K562 (cell line): ENCODE data around the gene CBFA2T2. TPM values are rescaled to one million over a fixed set of nuclear protein-coding genes. Genes with fewer than 3 reads are reported as not detected.

Experiments
- ATAC-seq: fragments of 200-7000 bp; cut with Tn5 transposase; 3 replicates; pipeline ENCODE4 v1.9.1; 2020; ENCODE audit warnings: moderate library complexity
- BruUV-seq: library from RNA; stranded (reverse); fragments of 400-500 nt; replicated peaks from 2 replicates; lab custom pipeline; 2021; lab: Mats Ljungman, UMichigan
- CTCF ChIA-PET: fragments of 300-600 bp; formaldehyde crosslinking; extraction: SDS; loops from one replicate; lab custom pipeline; 2021; ENCODE audit warnings: low intra/inter-chr PET ratio; lab: Yijun Ruan, JAX
- POLR2A ChIA-PET: fragments of 300-600, 350-650 bp; sonication (Branson Sonifier 250); formaldehyde crosslinking; extraction: SDS; loops from one replicate; lab custom pipeline; 2021; ENCODE audit warnings: antibody characterized with exemption, inconsistent platforms; lab: Yijun Ruan, JAX
- DNase-seq, 4 experiments: peaks; one replicate each; pipeline versions ENCODE4 v3.0.0 to v3.0.0-alpha.2; 2011 to 2018; ENCODE audit warnings: low spot score in 3 of 4, mixed read lengths in 3 of 4; ENCODE audit errors: extremely low read depth in 1 of 4
- FAIRE-seq: peaks from 2 replicates; lab custom pipeline; 2011; peaks lifted over from hg19 to GRCh38; lab: Jason Lieb, UNC
- H2AFZ ChIP-seq: 2 replicates; pipeline ENCODE4 v1.6.0; 2011; ENCODE audit warnings: low read depth, low read length, control low read depth, inconsistent platforms
- H3K27ac ChIP-seq: fragments of 200-600 bp; 3 replicates; pipeline ENCODE4 v1.8.0; 2011; ENCODE audit warnings: low read depth, mild to moderate bottlenecking, control low read depth, inconsistent platforms, low read length, moderate library complexity, mixed read lengths; ENCODE audit errors: extremely low read depth
- H3K27me3 ChIP-seq, 2 experiments: fragments of 300-600 bp in 1 of 2; 2 replicates in 1 of 2; 3 replicates in 1 of 2; pipeline versions ENCODE4 v1.6.0 to v1.8.0; 2011; ENCODE audit warnings: inconsistent platforms in 2 of 2, low read length in 2 of 2, mild to moderate bottlenecking in 1 of 2, mixed read lengths in 1 of 2, moderate library complexity in 1 of 2; ENCODE audit not compliant: control insufficient read depth in 2 of 2, insufficient read depth in 2 of 2
- H3K36me3 ChIP-seq: fragments of 300-600 bp; 3 replicates; pipeline ENCODE4 v1.8.0; 2011; ENCODE audit warnings: mild to moderate bottlenecking, low read length, inconsistent platforms; ENCODE audit not compliant: control insufficient read depth, insufficient read depth
- H3K4me1 ChIP-seq, 2 experiments: fragments of 200-600 bp in 1 of 2; replicated peaks in 1 of 2; 2 replicates in 1 of 2; 3 replicates in 1 of 2; pipeline versions ENCODE4 v1.5.1 to v1.8.0; 2011; ENCODE audit warnings: inconsistent platforms in 2 of 2, low read length in 2 of 2, mild to moderate bottlenecking in 1 of 2, mixed read lengths in 1 of 2, moderate library complexity in 1 of 2; ENCODE audit not compliant: control insufficient read depth in 2 of 2, insufficient read depth in 2 of 2
- H3K4me2 ChIP-seq: 2 replicates; pipeline ENCODE4 v1.6.1; 2011; ENCODE audit warnings: low read length, control low read depth, inconsistent platforms, mixed read lengths; ENCODE audit not compliant: insufficient read depth
- H3K4me3 ChIP-seq: fragments of 200-600 bp; sonication (generic), shearing (Covaris generic); 2 replicates; pipeline ENCODE4 v1.5.1; 2016; ENCODE audit warnings: control low read depth, inconsistent platforms
- H3K79me2 ChIP-seq: fragments of 200-600 bp; 3 replicates; pipeline ENCODE4 v1.8.0; 2011; ENCODE audit warnings: low read length, inconsistent platforms; ENCODE audit not compliant: control insufficient read depth, insufficient read depth
- H3K9ac ChIP-seq, 2 experiments: 2 replicates each; pipeline versions ENCODE4 v1.6.0 to v1.6.1; 2011; ENCODE audit warnings: low read depth in 2 of 2, low read length in 2 of 2, control low read depth in 1 of 2, inconsistent platforms in 1 of 2, mild to moderate bottlenecking in 1 of 2, mixed read lengths in 1 of 2; ENCODE audit not compliant: insufficient read depth in 1 of 2
- H3K9me1 ChIP-seq: one replicate; pipeline ENCODE4 v1.6.0; 2011; ENCODE audit warnings: inconsistent platforms, mild to moderate bottlenecking, low read length, moderate library complexity; ENCODE audit not compliant: control insufficient read depth, insufficient read depth
- H3K9me3 ChIP-seq: replicated peaks from 2 replicates; pipeline ENCODE4 v1.5.1; 2011; ENCODE audit warnings: low read depth, low read length, inconsistent platforms; ENCODE audit not compliant: control insufficient read depth, insufficient read depth
- H4K20me1 ChIP-seq: replicated peaks from 2 replicates; pipeline ENCODE4 v1.6.1; 2011; ENCODE audit warnings: low read length, inconsistent platforms, mixed read lengths; ENCODE audit not compliant: control insufficient read depth, insufficient read depth
- POLR2B ChIP-seq: fragments of 450-650 bp; IDR thresholded peaks from 2 replicates; pipeline ENCODE4 v1.6.1; 2018; ENCODE audit warnings: low read depth; ENCODE audit not compliant: partially characterized antibody
- POLR2G ChIP-seq: fragments of 200-400 bp; formaldehyde crosslinking; IDR thresholded peaks from 2 replicates; pipeline ENCODE4 v1.6.1; 2017; ENCODE audit warnings: low read depth, mild to moderate bottlenecking, antibody characterized with exemption, low read length, moderate library complexity
- RBM22 ChIP-seq: fragments of 200-400 bp; formaldehyde crosslinking; IDR thresholded peaks from 2 replicates; pipeline ENCODE4 v1.6.1; 2018; ENCODE audit warnings: low read length, low read depth; ENCODE audit not compliant: poor library complexity, severe bottlenecking
- XRCC3 ChIP-seq: fragments of 450-650 bp; IDR thresholded peaks from 2 replicates; pipeline ENCODE4 v1.6.1; 2017; ENCODE audit warnings: mild to moderate bottlenecking, moderate library complexity
- XRCC5 ChIP-seq: fragments of 200-400 bp; formaldehyde crosslinking; IDR thresholded peaks from 2 replicates; pipeline ENCODE4 v1.6.1; 2017; ENCODE audit warnings: low read depth, mild to moderate bottlenecking, low read length
- WGBS: fragments of 100-300 bp; shearing (Covaris generic); methylation state at CpG from one replicate; pipeline ENCODE4 v1.1.6; 2016; ENCODE audit warnings: low coverage, mixed read lengths; ENCODE audit not compliant: insufficient coverage; ENCODE audit errors: missing lambda C conversion rate; 5-methylcytosine and 5-hydroxymethylcytosine counted together
- in situ Hi-C: fragments of 300-500 bp; cut with MboI; formaldehyde crosslinking; loops from 4 replicates; pipeline ENCODE4 v1.15.0; 2018; ENCODE audit warnings: inconsistent platforms, mixed read lengths
- intact Hi-C: fragments of 100-400 bp; cut with micrococcal nuclease; formaldehyde crosslinking; loops from 2 replicates; pipeline ENCODE4 v1.14.2; 2022
- polyA plus RNA-seq, 8 experiments: library from polyadenylated mRNA; depleted of rRNA in 4 of 8; stranded (reverse) in 5 of 8; unstranded in 3 of 8; fragments of >200 nt; fragmentation: Nextera tagmentation in 2 of 8; fragmentation: Illumina TruSeq in 1 of 8; extraction: Ambion mirVana in 2 of 8; extraction: Trizol in 1 of 8; gene quantifications; 2 replicates each; pipeline versions ENCODE4 v1.2.1 to v1.2.3, GENCODE V29; 2011 to 2014; ENCODE audit warnings: inconsistent platforms in 1 of 8, missing spikeins in 1 of 8
- total RNA-seq, 7 experiments: library from RNA; depleted of rRNA in 6 of 7; stranded (reverse); fragments of >200 nt in 6 of 7; fragmentation: Illumina TruSeq in 2 of 7; extraction: Trizol in 2 of 7; gene quantifications; 2 replicates each; pipeline versions ENCODE4 v1.2.1 to v1.2.3, GENCODE V29; 2011 to 2021; ENCODE audit warnings: low replicate concordance in 1 of 7

Gene CBFA2T2
- total and polyA plus RNA-seq, 9 of the 15 experiments (the other 6 are each of a cell fraction or from before 2014, with no cell fraction given), result 0.27 to 9.6 (median 5.8) TPM

DNA sequence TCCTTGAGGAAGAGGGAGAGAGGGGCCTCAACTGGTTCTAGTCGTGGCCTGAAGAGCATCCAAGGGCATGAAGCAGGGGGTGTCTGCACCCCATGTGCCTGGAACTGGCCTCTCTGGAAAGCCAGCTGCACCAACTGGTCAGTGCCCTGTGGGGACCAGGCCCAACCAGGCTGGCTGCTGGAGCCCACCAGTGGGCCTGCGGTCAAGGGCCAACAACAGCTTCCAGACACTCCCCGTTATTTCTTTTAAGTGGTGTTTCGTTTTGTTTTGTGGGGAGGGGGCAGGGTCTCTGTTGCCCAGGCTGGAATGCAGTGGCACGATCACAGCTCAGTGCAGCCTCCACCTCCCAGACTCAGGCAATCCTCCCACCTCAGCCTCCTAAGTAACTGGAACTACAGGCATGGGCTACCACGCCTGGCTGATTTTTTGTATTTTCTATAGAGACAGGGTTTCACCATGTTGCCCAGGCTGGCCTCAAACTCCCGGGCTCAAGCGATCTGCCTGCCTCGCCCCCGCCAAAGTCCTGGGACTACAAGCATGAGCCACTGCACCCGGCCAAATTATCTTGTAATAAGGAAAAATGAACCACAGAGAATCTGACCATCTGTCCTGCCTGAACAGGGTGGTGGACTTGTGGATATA, 160.3 kb downstream of the CBFA2T2 start:
- Histone ChIP-seq H2AFZ (no peak overlapping the region), H3K79me2 (no peaks in the 10 kb centered on the region), H3K9ac (peak overlapping the region in 1 of 2 experiments; percentile 73; a peak in 2 of 4 replicates), H4K20me1 (peaks cover 26% of the 10 kb centered on the region), H3K4me3 (no peak overlapping the region), H3K9me3 (no peaks in the 10 kb centered on the region; the same call in 1 of the 2 replicates), H3K27me3 (no peaks in the 10 kb centered on the region), H3K27ac (no peak overlapping the region), H3K4me2 (no peak overlapping the region), H3K4me1 (peaks cover 7 to 29% of the 10 kb centered on the region in 2 experiments; a peak in 3 of 5 replicates)
- FAIRE-seq (no peak), DNase-seq (peak in 1 of 4 experiments; percentile 12)
- WGBS, result 49% methylated on average over 11 of the region's 11 CpGs
- in situ Hi-C loops (loop anchor here (5.0 to 10.0 kb wide), 2 partner anchors 198 to 235 kb away; no protein-coding TSS in a partner anchor), intact Hi-C loops (loop anchor here (5.0 kb wide), 1 partner anchor 248 kb away; the partner anchor contains the start of gene CDK5RAP1)
- POLR2A ChIA-PET, result interaction anchor here (0.6 kb wide), 1 partner anchor 299 kb away, joined by 4 read pairs; no protein-coding TSS in a partner anchor
- peak; percentile 75 for TF ChIP-seq RBM22
- TF ChIP-seq POLR2B, result peak; percentile 16
- peak; percentile 69 for TF ChIP-seq POLR2G
- no peak for TF ChIP-seq XRCC3
- TF ChIP-seq XRCC5, result no peak
- TF ChIP-seq, all 486 proteins: peak for 3
- ATAC-seq, result no peak
- Histone ChIP-seq H3K9me1 (peaks cover 9% of the 10 kb centered on the region), H3K36me3 (peaks cover 6% of the 10 kb centered on the region; the same call in 2 of the 3 replicates)
- CTCF ChIA-PET, result no interaction called here
- BruUV-seq, result no TSS peak
